ENCODE results near the gene SARDH. TPM values are rescaled to one million over a fixed set of nuclear protein-coding genes. Genes with fewer than 3 reads are reported as not detected.

Gene SARDH
- total and polyA plus RNA-seq, 2 donors (not counting 3 experiments of a cell fraction or from before 2014, with no cell fraction given), result 0.19 to 0.44 TPM

GRCh38 chr9:133671371-133671770 lies 66.8 kb downstream of the SARDH start:
- Histone ChIP-seq H3K36me3 (ENCODE audit: control insufficient read depth in 2 of 2, extremely low read depth in 1 of 2, insufficient read depth in 2 of 2, low read length in 2 of 2) (no peaks in the 10 kb centered on the region), H3K4me1 (ENCODE audit: control insufficient read depth, extremely low read depth, insufficient read depth, low read length) (no peaks in the 10 kb centered on the region), H3K79me2 (ENCODE audit: control insufficient read depth, insufficient read depth, low read length) (no peaks in the 10 kb centered on the region), H3K4me2 (ENCODE audit: insufficient read depth, low read length) (no peak overlapping the region), H3K27ac (ENCODE audit: insufficient read depth, low read depth, low read length) (no peak overlapping the region), H3K4me3 (replicated peaks in 1 of 3; ENCODE audit: insufficient read depth in 1 of 3, low read depth in 1 of 3, low read length in 3 of 3) (no peak overlapping the region), H3K9ac (replicated peaks; ENCODE audit: extremely low read depth, insufficient read depth, low read length) (no peak overlapping the region), H3K27me3 (ENCODE audit: control insufficient read depth in 2 of 2, insufficient read depth in 2 of 2, low read length in 2 of 2) (peaks cover 0 to 4% of the 10 kb centered on the region in 2 experiments), H2AFZ (ENCODE audit: low read depth, low read length) (no peak overlapping the region), H4K20me1 (replicated peaks; ENCODE audit: control insufficient read depth, extremely low read depth, insufficient read depth, low read length) (no peaks in the 10 kb centered on the region), H3K9me3 (replicated peaks; ENCODE audit: control insufficient read depth, insufficient read depth, low read length) (no peaks in the 10 kb centered on the region), H3K9me1 (replicated peaks; ENCODE audit: control insufficient read depth, extremely low read depth, insufficient read depth, low read length) (no peaks in the 10 kb centered on the region)
- dilution Hi-C loops (cut with MboI; ENCODE audit: extremely low pct_ligation_motif_present, low sequenced_read_pairs), result no loop called here
- intact Hi-C loops (cut with micrococcal nuclease), result no loop called here
- POLR2A ChIA-PET, result no interaction called here
- no TSS peak for BruUV-seq (replicated peaks)
- CTCF ChIA-PET, result no interaction called here
- DNase-seq (ENCODE audit: low read depth, low spot score), result no peak
- TF ChIP-seq JUN (IDR thresholded peaks at IDR 0.05; ENCODE audit: borderline replicate concordance, insufficient read depth, insufficient read length, low read depth) (no peak), MAX (IDR thresholded peaks at IDR 0.05; ENCODE audit: insufficient read depth, insufficient read length) (no peak), GATA2 (IDR thresholded peaks at IDR 0.05; ENCODE audit: insufficient read depth, insufficient read length, low read depth, low read length) (no peak), POLR2A (IDR thresholded peaks at IDR 0.05; ENCODE audit: low read depth, low read length) (no peak), CTCF (IDR thresholded peaks at IDR 0.05; ENCODE audit: extremely low read depth in 1 of 2, insufficient read depth in 1 of 2, low read depth in 1 of 2, low read length in 2 of 2) (no peak), EZH2 (IDR thresholded peaks at IDR 0.05; ENCODE audit: borderline replicate concordance, low read depth, low read length, severe bottlenecking) (no peak), MYC (IDR thresholded peaks at IDR 0.05; ENCODE audit: low read depth, low read length) (no peak), FOS (IDR thresholded peaks at IDR 0.05; ENCODE audit: borderline replicate concordance, insufficient read depth, low read length) (no peak), POLR2AphosphoS5 (IDR thresholded peaks at IDR 0.05; ENCODE audit: insufficient read depth, low read depth, low read length) (no peak)
- FAIRE-seq, result no peak
